ENCODE results near the gene BNIPL.

DNA sequence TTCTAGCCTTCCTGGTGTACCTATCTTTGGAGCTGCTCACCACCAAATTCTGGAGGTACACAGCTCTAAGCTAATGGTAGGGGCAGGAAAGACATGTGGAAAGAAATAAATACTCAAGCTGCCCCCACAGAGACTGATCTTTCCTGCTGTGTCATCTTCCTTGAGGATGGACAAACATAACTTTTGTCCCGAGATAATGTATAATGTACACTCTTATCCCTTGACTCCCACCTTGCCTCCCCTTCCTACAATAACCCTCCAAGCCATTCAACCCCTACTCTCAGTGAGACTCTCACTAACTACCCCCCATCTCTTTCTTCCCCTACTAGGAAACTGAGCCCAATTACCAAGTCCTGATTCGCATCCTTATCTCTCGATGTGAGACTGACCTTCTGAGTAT lies 42.1 kb upstream of the BNIPL start:
- TF ChIP-seq CTCF (IDR thresholded peaks at IDR 0.05; ENCODE audit: insufficient read depth, low read length, poor library complexity, severe bottlenecking): no peak
- no peak for TF ChIP-seq EZH2phosphoT487 (conservative IDR thresholded peaks at IDR 0.05; ENCODE audit: low read length)

Data from SU-DHL-6 (cell line).